COLO668 (cell line): ENCODE measurements around the gene GLS2.
"Not testable (repeated sequence)": the region's sequence is repeated elsewhere in the genome, so short reads cannot be mapped to it uniquely, and the experiment has no call there.

Experiments
- DNase-seq: peaks from one replicate; lab custom pipeline; 2025; ENCODE audit not compliant: unreplicated experiment; lab: John Stamatoyannopoulos, UW

The GLS2 gene

DNA sequence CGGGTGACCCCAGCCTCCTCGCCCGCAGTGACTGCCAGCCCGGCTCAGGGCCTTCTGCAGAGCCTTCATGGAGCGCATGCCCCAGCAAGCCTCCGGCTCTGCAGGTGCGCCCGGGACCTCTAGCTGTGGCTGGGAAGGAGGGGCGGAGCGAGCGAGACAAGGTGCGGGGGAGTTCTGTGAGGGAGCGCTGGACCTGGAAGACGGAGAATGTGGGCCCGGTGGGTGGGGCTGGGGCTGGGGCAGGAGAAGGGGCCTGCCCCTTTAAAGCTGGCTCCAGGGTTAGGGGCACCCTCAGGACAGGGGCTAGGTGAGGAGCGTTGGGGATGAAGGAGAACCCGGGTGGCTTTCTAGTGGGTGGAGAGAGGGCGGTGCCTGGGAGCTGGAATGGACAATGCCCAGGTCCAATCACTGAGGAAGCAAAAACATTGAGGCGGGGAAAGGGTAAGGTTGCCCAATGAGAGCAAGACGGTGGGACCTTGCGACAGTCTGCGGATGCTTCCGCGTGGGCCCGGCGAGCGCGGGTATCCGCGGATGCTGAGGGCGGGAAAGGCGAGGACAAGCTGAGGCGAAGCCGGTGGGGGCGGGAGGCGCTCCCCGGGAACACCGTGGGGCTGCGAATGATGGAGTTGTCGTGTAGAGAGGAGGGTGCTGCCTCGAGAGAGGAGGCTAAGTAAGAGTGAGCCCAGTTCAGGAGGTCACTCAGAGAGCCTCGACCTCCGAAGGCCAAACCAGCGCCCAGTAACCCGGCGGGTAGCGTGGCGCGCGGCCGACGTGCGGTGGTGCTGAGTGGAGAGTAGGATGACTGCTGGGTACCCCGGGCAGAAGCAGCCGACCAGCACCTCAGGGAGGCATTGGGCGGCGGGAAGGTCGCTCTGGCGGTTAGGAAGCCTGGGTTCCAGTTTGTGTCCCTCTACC lies at the start of gene GLS2:
Gene GLS2 (minus strand): TSS at position 121 of the 915 bp plus-strand sequence. CDS start 43 bp downstream, at position 78.
- peak; percentile 82 for DNase-seq

DNA sequence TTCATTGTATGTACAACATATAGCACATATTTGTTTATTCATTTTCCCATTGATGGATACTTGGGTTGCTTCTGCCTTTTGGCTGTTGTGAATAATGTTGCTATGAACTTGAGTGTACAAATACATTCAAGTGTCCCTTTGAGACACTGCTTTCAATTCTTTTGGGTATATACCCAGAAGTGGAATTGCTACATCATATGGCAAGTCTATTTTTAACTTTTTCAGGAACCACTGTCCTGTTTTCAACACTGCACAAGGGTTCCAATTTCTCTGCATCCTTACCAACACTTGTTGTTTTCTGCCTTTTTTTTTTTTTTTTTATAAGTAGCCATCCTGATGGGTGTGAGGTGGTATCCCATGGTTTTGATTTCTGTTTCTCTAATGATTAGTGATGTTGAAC lies 49.6 kb upstream of the GLS2 start:
- no peak for DNase-seq

DNA sequence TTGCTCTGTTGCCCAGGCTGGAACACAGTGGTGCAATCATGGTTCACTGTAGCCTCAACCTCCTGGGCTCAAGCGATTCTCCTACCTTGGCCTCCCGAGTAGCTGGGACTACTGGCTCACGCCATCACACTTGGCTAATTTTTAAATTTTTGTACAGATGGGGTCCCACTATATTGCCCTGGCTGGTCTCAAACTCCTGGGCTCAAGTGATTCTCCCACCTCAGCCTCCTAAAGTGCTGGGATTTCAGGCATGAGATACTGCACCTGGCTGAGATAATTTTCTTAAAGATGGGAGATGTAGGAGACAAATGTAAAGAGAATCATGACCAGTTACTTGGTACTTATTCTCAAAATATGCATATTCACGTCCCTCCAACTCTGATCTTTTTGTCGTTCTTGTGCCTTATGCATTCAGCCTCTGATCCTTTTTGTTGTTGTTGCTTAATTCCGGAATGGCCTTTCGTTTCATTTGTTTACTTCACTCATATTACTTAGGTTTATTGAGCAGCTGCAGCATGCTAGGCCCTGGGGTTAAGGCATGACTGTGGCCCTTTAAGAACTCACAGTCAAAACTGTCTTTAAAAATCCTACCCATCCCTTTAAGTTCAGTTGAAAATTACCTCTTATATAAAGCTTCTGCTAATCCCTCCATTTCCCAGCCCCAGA lies 42.6 kb upstream of the GLS2 start:
- no peak for DNase-seq

DNA sequence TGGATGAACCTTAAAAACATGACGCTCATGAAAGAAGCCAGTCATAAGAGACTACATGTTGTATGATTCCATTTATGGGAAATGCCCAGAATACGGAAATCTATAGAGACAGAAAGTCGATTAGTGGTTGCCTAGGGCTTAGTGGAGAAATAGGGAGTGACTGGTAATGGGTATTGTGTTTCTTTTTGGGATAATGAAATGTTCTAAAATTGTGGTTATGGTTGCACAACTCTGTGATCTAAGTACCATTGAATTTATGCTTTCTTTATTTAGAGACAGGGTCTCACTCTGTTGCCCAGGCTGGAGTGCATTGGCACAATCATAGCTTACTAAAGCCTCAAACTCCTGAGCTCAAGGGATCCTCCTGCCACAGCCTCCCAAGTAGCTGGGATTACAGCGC lies 41.7 kb upstream of the GLS2 start:
- no peak for DNase-seq

DNA sequence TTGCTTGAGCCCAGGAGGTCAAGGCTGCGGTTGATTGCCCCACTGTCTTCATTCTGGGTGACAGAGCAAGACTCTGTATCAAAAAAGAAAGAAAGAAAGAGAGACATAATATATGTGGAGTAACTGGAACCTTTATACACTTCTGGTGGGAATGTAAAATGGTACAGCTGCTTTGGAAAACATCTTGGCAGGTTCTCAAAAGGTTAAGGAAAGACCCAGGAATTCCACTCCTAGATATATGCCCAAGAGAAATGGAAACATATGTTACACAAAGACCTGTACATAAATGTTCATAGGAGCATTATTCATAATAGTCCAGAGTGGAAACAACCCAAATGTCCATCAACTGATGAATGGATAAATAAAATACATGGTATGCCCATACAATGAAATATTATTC lies 40.9 kb upstream of the GLS2 start:
- no peak for DNase-seq

DNA sequence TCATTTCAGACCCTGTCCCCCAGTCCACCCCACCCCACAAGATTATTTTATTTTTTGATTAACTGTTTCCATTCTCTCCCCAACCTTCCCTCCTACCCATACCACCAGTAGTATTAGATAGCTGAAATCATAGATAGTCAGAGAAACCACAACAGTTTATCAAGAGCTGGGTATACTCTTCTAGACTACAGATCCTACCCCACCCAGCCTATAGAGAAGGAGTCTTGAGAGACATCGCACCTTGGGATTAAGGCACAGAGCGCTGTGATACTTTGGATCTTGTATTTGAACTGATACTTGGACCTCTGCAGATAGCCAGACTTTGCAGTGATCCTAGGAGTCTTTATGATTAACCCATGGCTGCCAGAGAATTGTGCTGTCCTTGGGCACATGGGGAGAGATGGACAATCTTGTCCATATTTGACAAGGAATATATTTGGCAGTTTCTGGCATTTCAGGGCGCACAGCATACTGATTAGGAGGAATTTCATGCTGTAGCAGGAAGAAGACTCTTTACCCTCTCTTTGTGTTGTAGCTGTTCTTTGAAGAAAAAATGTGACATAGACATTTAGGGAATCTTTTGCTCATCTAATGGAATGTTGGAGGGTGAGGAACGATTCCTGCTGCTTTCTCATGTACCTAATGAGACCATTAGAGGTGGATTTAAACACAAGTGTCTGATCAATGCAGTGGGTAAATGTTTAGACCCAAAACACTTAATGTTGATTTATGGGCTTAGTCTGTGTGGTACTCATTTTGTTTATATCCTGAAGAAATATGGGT lies 34.6 kb upstream of the GLS2 start:
- no peak for DNase-seq

DNA sequence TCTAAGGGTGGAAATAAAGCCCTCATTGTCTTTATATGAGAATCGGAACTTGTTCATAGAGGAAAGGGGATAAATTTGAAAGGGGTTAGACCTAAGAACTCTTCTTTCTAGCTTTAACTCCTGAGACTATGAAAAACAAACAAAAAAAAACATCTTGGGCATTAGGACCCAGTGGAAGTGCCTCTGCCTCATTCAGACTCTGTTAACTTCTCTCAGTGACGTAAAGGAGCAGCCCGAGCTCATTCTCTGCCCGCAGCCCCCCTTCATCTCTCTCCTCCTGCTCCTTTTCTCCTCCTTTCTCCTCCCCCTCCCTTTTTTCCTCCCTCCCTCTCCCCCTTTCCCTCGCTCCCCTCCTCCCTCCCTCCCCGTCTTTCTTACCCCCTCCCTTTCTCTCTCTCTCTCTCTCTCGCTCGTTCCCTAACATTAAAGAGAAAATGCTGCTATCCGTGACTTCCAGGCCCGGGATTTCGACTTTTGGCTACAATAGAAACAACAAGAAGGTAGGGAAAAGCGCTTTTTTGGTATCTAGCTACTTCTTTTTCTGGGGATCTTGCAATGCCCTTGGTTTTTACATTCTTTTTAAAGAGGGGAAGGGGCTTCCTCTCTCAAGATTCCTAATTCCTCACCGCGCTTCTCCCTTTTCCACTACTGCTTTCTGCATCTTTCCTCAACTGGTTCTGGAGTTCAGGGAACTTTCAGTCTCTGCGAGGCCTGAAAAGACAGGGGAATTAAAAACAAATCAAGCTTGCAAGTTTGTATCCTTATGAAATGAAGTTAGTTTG lies 33.8 kb upstream of the GLS2 start, which contains the start of gene RBMS2:
Gene RBMS2 (plus strand): TSS at position 231 of the 782 bp plus-strand sequence. CDS start 204 bp downstream, at position 435.
- DNase-seq, result no peak

DNA sequence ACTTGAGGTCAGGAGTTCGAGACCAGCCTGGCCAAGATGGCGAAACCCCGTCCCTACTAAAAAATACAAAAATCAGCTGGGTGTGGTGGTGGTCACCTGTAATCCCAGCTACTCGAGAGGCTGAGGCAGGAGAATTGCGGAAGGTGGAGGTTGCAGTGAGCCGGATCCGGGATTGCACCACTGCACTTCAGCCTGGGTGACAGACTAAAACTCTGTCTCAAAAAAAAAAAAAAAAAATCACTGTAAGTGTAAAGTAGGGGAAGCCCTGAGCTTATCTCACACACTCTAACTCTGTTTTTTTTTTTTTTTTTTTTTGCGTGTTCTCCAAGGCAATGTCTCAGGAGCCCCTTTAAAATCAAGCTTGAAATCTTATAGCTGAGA lies 33.2 kb upstream of the GLS2 start:
- no peak for DNase-seq

DNA sequence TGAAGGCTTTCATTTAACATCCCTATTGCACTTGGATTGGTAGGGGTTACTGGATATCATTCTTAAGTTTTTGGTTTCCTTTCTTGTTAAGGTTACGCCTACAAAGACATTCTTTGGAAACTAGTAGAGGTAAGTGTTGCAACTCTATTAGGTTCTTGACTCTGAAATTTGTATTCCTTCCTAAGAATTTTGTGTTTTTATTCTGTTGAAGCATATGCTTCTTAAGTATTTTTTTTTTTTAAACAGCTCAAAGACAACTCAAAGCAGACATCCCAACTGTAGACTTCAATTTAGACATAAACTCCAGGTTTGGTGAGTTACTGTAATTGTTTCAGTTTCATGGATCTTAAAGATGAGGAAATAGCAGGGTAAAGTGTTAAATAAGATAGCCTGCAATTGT lies 32.5 kb upstream of the GLS2 start:
- no peak for DNase-seq

DNA sequence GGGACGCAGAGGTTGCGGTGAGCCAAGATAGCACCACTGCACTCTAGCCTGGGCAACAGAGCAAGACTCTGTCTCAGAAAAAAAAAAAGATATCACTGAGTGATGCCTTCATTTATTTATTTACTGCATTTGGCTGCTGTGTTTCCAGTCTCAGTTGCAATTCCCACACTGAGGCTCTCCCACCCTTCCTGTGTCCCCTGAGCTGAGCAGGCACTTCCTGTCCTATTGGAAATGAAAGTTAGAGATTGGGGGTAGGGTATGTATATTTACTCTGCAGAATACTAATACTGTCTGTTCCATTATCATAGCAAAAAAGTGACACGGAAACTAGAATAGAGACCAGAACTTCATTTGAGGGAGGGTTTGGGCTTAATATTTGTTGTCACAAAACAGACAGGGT lies 32.1 kb upstream of the GLS2 start:
- no peak for DNase-seq

DNA sequence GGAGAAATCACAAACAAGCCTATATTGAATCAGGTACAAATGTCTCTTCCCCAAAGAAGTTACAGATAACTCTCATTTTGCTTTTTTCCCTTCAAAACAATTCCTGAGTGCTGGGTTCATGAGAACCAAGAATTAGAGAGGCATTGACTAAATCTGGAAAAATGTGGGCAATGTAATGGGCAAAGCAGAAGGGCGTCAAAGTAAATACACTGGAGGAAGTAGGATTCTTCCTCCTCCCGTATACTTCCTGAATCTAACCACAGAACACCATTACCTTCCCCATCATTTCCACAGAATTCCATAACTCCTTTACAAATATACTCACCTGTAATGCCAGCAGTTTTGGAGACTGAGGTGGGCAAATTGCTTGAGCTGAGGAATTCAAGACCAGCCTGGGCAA lies 30.6 kb upstream of the GLS2 start:
- DNase-seq, result no peak

DNA sequence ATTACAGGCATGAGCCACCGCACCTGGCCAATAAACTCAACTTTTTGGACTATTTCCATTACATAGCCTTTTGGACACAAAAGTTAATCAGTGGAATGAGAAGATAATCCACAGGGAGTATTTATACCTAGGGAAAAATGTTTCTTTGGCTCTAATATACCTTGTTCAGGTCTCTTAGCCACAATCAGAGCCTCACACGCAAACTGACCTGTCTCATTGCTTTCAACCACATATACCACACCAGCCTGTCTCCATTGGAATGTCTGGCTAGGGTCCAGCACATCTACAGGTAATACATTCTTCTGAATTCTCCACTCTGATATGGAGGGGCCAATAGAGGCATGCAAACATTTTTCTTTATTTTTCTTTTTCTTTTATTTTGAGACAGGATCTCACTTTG lies 29.9 kb upstream of the GLS2 start:
- no peak for DNase-seq

DNA sequence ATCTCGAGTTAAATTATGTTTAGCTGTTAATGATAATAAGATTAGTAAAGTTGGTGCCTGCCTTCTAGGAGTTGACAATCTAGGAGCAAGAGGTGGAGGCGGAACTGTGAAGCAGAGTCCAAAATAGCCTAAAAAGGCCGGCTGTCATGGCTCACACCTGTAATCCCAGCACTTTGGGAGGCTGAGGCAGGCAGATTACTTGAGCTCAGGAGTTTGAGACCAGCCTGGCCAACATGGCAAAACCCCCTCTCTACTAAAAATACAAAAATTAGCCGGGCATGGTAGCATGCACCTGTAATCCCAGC lies 26.0 kb upstream of the GLS2 start:
- not testable (repeated sequence) for DNase-seq

DNA sequence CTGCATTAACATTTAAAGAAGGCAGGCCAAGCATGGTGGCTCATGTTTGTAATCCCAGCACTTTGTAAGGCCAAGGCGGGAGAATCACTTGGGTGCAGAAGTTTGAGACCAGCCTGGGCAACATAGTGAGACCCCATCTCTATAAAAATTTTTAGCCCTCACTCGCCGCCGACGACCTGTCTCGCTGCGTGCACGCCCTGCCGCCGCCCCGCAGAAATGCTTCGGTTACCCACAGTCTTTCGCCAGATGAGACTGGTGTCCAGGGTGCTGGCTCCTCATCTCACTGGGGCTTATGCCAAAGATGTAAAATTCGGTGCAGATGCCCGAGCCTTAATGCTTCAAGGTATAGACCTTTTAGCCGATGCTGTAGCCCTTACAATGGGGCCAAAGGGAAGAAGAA lies 22.8 kb upstream of the GLS2 start:
- no peak for DNase-seq

DNA sequence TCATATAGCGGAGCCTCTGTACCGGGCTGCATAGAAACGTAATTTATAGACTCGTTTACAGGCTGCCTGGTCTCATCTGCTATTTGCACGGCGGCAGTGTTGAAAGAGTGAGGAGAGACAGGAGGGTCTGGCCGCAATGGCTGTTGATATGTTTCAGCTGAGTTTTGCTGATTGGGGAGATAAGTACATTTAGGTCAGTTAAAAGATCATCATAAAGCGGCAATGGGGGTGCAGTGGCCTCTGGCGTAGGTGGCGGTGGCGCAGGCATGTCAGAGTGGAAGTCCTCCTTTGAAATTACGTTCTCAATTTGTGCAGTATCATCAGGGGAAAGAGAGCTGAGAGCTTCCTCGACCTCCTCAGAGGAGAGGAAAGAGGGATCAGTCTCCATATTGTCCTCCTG lies 11.9 kb upstream of the GLS2 start:
- DNase-seq, result not testable (repeated sequence)

DNA sequence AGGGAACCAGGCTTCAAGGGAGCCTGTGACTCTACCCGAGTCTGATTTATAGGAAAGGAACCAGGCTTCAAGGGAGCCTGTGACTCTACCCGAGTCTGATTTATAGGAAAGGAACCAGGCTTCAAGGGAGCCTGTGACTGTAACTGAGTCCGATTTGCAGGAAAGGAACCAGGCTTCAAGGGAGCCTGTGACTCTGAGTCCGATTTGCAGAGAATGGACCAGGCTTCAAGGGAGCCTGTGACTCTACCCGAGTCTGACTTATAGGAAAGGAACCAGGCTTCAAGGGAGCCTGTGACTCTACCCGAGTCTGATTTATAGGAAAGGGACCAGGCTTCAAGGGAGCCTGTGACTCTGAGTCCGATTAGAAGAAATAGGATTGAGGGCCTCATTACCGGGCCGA lies 11.5 kb upstream of the GLS2 start:
- not testable (repeated sequence) for DNase-seq

DNA sequence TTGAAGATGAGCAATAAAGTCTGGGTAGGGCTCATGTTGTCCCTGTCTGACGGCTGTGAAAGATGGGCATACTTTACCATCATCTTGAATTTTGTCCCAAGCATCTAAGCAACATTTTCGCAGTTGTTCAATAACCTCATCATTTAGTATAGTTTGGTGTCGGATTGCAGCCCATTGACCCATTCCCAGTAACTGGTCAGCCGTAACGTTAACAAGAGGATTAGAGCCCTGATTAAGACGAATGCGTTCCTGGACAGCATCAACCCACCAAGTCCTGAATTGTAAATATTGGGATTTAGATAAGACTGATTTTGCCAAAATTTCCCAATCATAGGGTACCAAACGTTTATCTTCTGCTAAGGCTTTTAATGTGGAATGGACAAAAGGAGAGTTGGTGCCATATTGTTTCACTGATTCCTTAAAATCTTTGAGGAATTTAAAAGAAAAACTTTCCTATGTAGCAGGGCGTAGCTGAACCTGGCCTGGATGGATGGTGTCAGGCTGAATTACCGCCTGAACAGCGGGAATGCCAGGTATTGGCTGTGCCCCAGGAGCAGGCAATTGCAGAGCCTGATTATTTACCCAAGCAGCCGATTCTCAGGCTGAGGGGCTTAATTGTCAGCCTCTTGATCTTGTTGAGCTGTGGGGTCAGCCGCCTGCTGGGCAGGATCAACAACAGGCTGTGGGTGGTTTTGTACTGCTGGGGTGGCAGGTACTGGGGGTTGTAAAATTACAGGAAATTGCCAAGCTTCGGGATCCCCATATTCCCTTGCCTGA lies 10.4 kb upstream of the GLS2 start:
- not testable (repeated sequence) for DNase-seq

DNA sequence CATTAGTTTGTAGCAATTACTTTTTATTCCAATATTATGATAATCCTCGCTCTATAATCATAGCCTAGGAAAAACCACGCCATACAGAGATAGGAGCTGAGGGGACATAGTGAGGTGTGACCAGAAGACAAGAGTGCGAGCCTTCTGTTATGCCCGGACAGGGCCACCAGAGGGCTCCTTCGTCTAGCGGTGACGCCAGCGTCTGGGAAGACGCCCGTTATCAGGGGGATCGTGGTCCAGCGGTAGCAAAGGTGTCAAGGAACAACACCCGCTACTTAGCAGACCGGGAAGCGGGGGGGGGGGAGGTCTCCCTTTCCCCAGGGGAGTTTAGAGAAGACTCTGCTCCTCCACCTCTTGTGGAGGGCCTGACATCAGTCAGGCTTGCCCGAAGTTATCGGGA lies 8.7 kb upstream of the GLS2 start:
- DNase-seq, result peak; percentile 1

DNA sequence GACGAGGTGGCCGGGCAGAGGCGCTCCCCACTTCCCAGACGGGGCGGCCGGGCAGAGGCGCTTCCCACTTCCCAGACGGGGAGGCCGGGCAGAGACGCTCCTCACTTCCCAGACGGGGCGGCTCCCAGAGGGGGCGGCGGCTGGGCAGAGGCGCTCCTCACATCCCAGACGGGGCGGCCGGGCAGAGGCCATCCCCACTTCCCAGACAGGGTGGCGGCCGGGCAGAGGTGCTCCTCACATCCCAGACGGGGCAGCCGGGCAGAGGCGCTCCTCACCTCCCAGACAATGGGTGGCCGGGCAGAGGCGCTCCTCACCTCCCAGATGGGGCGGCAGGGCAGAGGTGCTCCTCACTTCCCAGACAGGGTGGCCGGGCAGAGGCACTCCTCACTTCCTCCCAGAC lies 6.5 kb upstream of the GLS2 start:
- DNase-seq, result not testable (repeated sequence)

DNA sequence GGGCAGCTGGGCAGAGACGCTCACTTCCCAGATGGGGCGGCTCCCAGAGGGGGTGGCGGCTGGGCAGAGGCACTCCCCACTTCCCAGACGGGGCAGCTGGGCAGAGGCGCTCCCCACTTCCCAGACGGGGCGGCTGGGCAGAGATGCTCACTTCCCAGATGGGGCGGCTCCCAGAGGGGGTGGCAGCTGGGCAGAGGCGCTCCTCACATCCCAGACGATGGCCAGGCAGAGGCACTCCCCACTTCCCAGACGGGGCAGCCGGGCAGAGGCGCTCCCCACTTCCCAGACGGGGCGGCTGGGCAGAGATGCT lies 6.1 kb upstream of the GLS2 start:
- not testable (repeated sequence) for DNase-seq
